Rectal smooth muscle tissue (tissue), 1 donor: ENCODE measurements around the gene FAR2.
"Not testable (repeated sequence)": the region's sequence is repeated elsewhere in the genome, so short reads cannot be mapped to it uniquely, and the experiment has no call there.

ENCODE experiments used
- H3K27ac ChIP-seq: one replicate; pipeline ENCODE4 v1.7.0; 2013; ENCODE audit warnings: low read depth, low read length, inconsistent platforms
- H3K27me3 ChIP-seq: one replicate; pipeline ENCODE4 v1.7.0; 2013; ENCODE audit warnings: low read length; ENCODE audit not compliant: control insufficient read depth, insufficient read depth
- H3K36me3 ChIP-seq: one replicate; pipeline ENCODE4 v1.7.0; 2013; ENCODE audit warnings: low read length; ENCODE audit not compliant: control insufficient read depth, insufficient read depth
- H3K4me1 ChIP-seq: one replicate; pipeline ENCODE4 v1.7.0; 2013; ENCODE audit warnings: low read length; ENCODE audit not compliant: control insufficient read depth, insufficient read depth
- H3K4me3 ChIP-seq: one replicate; pipeline ENCODE4 v1.7.0; 2013; ENCODE audit warnings: low read length
- H3K9ac ChIP-seq: one replicate; pipeline ENCODE4 v1.7.0; 2013; ENCODE audit warnings: low read length

FAR2 gene

GRCh38 chr12:29148911-29149690 is at the start of gene FAR2:
Gene FAR2 (plus strand): TSS chr12:29149278. CDS start chr12:29270450, 121,172 bp downstream.
- H3K4me3 ChIP-seq: peak within 1 kb of the TSS; percentile 91
- no peaks in the 10 kb centered on the region for H3K36me3 ChIP-seq
- H3K27ac ChIP-seq: peak within 1 kb of the TSS; percentile 86
- H3K27me3 ChIP-seq: no peaks in the 10 kb centered on the region
- no peaks in the 10 kb centered on the region for H3K4me1 ChIP-seq
- peak within 1 kb of the TSS; percentile 93 for H3K9ac ChIP-seq

- H3K4me1 ChIP-seq: no peaks in the 10 kb centered on the region
- H3K27me3 ChIP-seq: no peaks in the 10 kb centered on the region
- H3K27ac ChIP-seq: no peak overlapping the region
- no peak overlapping the region for H3K9ac ChIP-seq
- no peak overlapping the region for H3K4me3 ChIP-seq
- no peaks in the 10 kb centered on the region for H3K36me3 ChIP-seq
These were observed 46.3 kb upstream of the FAR2 start for GRCh38 chr12:29102741-29103140.

GRCh38 chr12:29103539-29103974 is 45.5 kb upstream of the FAR2 start:
- H3K36me3 ChIP-seq: no peaks in the 10 kb centered on the region
- H3K27me3 ChIP-seq: no peaks in the 10 kb centered on the region
- no peaks in the 10 kb centered on the region for H3K4me1 ChIP-seq
- H3K9ac ChIP-seq: no peak overlapping the region
- H3K27ac ChIP-seq: no peak overlapping the region
- H3K4me3 ChIP-seq: no peak overlapping the region

- Histone ChIP-seq H3K27ac (no peak overlapping the region), H3K9ac (no peak overlapping the region), H3K36me3 (no peaks in the 10 kb centered on the region), H3K27me3 (no peaks in the 10 kb centered on the region), H3K4me3 (no peak overlapping the region), H3K4me1 (no peaks in the 10 kb centered on the region)
These were observed 44.6 kb upstream of the FAR2 start for GRCh38 chr12:29104516-29104915.

GRCh38 chr12:29110506-29111442 is 38.3 kb upstream of the FAR2 start:
- no peak overlapping the region for H3K9ac ChIP-seq
- no peaks in the 10 kb centered on the region for H3K36me3 ChIP-seq
- no peaks in the 10 kb centered on the region for H3K4me1 ChIP-seq
- no peaks in the 10 kb centered on the region for H3K27me3 ChIP-seq
- no peak overlapping the region for H3K4me3 ChIP-seq
- H3K27ac ChIP-seq: no peak overlapping the region

- no peak overlapping the region for H3K4me3 ChIP-seq
- H3K9ac ChIP-seq: no peak overlapping the region
- H3K4me1 ChIP-seq: no peaks in the 10 kb centered on the region
- H3K27ac ChIP-seq: no peak overlapping the region
- H3K36me3 ChIP-seq: no peaks in the 10 kb centered on the region
- H3K27me3 ChIP-seq: no peaks in the 10 kb centered on the region
These were observed 36.0 kb upstream of the FAR2 start for GRCh38 chr12:29113101-29113500.

- Histone ChIP-seq H3K4me1 (no peaks in the 10 kb centered on the region), H3K36me3 (no peaks in the 10 kb centered on the region), H3K9ac (no peak overlapping the region), H3K27ac (no peak overlapping the region), H3K4me3 (no peak overlapping the region), H3K27me3 (no peaks in the 10 kb centered on the region)
These were observed 32.7 kb upstream of the FAR2 start for GRCh38 chr12:29116414-29116813.

- H3K4me1 ChIP-seq: no peaks in the 10 kb centered on the region
- no peak overlapping the region for H3K4me3 ChIP-seq
- H3K36me3 ChIP-seq: no peaks in the 10 kb centered on the region
- H3K27me3 ChIP-seq: no peaks in the 10 kb centered on the region
- H3K9ac ChIP-seq: no peak overlapping the region
- H3K27ac ChIP-seq: no peak overlapping the region
These were observed 17.5 kb upstream of the FAR2 start for GRCh38 chr12:29131539-29131938.

- Histone ChIP-seq H3K4me1 (no peaks in the 10 kb centered on the region), H3K27me3 (no peaks in the 10 kb centered on the region), H3K4me3 (no peak overlapping the region), H3K27ac (no peak overlapping the region), H3K36me3 (no peaks in the 10 kb centered on the region), H3K9ac (no peak overlapping the region)
These were observed 16.8 kb upstream of the FAR2 start for GRCh38 chr12:29132316-29132715.

- Histone ChIP-seq H3K4me1 (no peaks in the 10 kb centered on the region), H3K9ac (no peak overlapping the region), H3K27ac (no peak overlapping the region), H3K27me3 (no peaks in the 10 kb centered on the region), H3K4me3 (no peak overlapping the region), H3K36me3 (no peaks in the 10 kb centered on the region)
These were observed 15.9 kb upstream of the FAR2 start for GRCh38 chr12:29133181-29133580.

- Histone ChIP-seq H3K27ac (no peak overlapping the region), H3K9ac (no peak overlapping the region), H3K4me1 (no peaks in the 10 kb centered on the region), H3K4me3 (no peak overlapping the region), H3K27me3 (no peaks in the 10 kb centered on the region), H3K36me3 (no peaks in the 10 kb centered on the region)
These were observed 15.4 kb upstream of the FAR2 start for GRCh38 chr12:29133680-29134079.

- not testable (repeated sequence) for H3K36me3 ChIP-seq, H3K4me1 ChIP-seq, H3K4me3 ChIP-seq
These were observed 10.8 kb upstream of the FAR2 start for GRCh38 chr12:29138256-29138655.

More at GRCh38 chr12:29138256-29138655, 10.8 kb upstream of the FAR2 start:
- H3K27ac ChIP-seq, H3K27me3 ChIP-seq, H3K9ac ChIP-seq: not testable (repeated sequence)
